ENCODE data around the gene COPG1. TPM values are rescaled to one million over a fixed set of nuclear protein-coding genes. Genes with fewer than 3 reads are reported as not detected.
A peak's percentile ranks its signal among the peaks of the same experiment; 100 is the strongest.

The COPG1 gene
- total RNA-seq, 1 donor from 2014 or later, result 267 TPM

DNA sequence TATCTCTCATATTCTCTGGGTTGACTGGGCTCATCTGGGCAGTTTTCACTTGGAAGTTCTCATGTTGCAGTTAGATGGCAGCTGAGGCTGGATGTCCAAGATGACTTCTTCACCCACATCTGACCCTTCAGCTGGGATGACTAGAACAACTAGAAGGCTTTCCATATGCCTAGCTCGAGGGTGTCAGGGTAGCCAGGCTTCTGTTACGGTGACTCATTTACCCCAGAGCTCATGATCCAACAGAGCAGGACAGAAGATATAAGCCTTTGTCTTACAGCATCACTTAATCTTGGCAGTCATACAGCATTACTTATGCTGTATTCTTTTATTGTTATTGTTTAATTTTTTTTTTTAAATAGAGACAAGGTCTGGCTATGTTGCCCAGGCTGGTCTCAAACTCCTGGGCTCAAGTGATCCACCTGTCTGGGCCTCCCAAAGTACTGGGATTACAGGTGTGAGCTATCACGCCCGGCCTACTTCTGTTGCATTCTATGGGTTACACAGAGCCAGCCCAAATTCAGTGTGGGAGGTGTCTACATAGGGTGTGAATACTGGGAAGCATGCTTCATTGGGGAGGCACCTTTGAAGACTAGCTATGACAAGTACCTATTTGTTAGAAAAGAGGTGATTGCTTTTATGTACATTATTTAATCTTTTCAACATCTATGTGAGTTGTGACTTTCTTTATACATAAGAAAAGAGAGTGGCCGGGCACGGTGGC is 40.0 kb downstream of the COPG1 start:
- Histone ChIP-seq H2AFZ (ENCODE audit: low read depth, low read length) (no peak overlapping the region), H3K27me3 (ENCODE audit: insufficient read depth, low read length) (no peaks in the 10 kb centered on the region), H3K4me2 (ENCODE audit: low read length) (no peak overlapping the region), H3K4me1 (ENCODE audit: insufficient read depth, low read length) (no peaks in the 10 kb centered on the region), H3K27ac (ENCODE audit: low read depth, low read length) (no peak overlapping the region), H3K9me3 (ENCODE audit: insufficient read depth, low read depth, low read length) (no peaks in the 10 kb centered on the region), H3K4me3 (ENCODE audit: insufficient read depth, low read depth, low read length) (no peak overlapping the region), H4K20me1 (ENCODE audit: insufficient read depth, low read length) (peaks cover 7% of the 10 kb centered on the region), H3K79me2 (ENCODE audit: insufficient read depth, low read length) (peaks cover 2% of the 10 kb centered on the region), H3K36me3 (ENCODE audit: insufficient read depth, low read length) (peaks cover 24% of the 10 kb centered on the region), H3K9ac (ENCODE audit: low read length) (no peak overlapping the region)
- Mint-ChIP-seq H3K27me3 (ENCODE audit: low read depth, unreplicated experiment) (no peaks in the 10 kb centered on the region), H3K4me1 (ENCODE audit: low read depth, unreplicated experiment) (no peaks in the 10 kb centered on the region), H3K36me3 (ENCODE audit: low read depth, unreplicated experiment) (peaks cover 8% of the 10 kb centered on the region), H3K27ac (ENCODE audit: unreplicated experiment) (no peak overlapping the region), H3K4me3 (ENCODE audit: unreplicated experiment) (no peak overlapping the region), H3K9me3 (ENCODE audit: unreplicated experiment) (no peaks in the 10 kb centered on the region)
- DNase-seq (ENCODE audit: low read depth), result peak; percentile 66
- no peak for TF ChIP-seq CTCF (IDR thresholded peaks at IDR 0.05; ENCODE audit: insufficient read depth, low read depth, low read length)
- TF ChIP-seq EZH2 (IDR thresholded peaks at IDR 0.05; ENCODE audit: insufficient read depth, low read length), result no peak
- FAIRE-seq, result no peak

- no peak overlapping the region for H3K4me3 Mint-ChIP-seq (ENCODE audit: unreplicated experiment)
- no peak overlapping the region for H2AFZ ChIP-seq (ENCODE audit: low read depth, low read length)
- no peak overlapping the region for H3K9ac ChIP-seq (ENCODE audit: low read length)
- H3K27me3 Mint-ChIP-seq (ENCODE audit: low read depth, unreplicated experiment), result no peaks in the 10 kb centered on the region
- TF ChIP-seq CTCF (IDR thresholded peaks at IDR 0.05; ENCODE audit: insufficient read depth, low read depth, low read length) (no peak), EZH2 (IDR thresholded peaks at IDR 0.05; ENCODE audit: insufficient read depth, low read length) (no peak)
- no peaks in the 10 kb centered on the region for H3K4me1 ChIP-seq (ENCODE audit: insufficient read depth, low read length)
- H3K27ac ChIP-seq (ENCODE audit: low read depth, low read length), result no peak overlapping the region
- peaks cover 21% of the 10 kb centered on the region for H3K36me3 ChIP-seq (ENCODE audit: insufficient read depth, low read length)
- H3K4me2 ChIP-seq (ENCODE audit: low read length), result no peak overlapping the region
- no peaks in the 10 kb centered on the region for H3K9me3 ChIP-seq (ENCODE audit: insufficient read depth, low read depth, low read length)
- H3K79me2 ChIP-seq (ENCODE audit: insufficient read depth, low read length), result peaks cover under 1% of the 10 kb centered on the region
- peaks cover 7% of the 10 kb centered on the region for H4K20me1 ChIP-seq (ENCODE audit: insufficient read depth, low read length)
- FAIRE-seq (no peak), DNase-seq (ENCODE audit: low read depth) (peak; percentile 54)
- no peak overlapping the region for H3K4me3 ChIP-seq (ENCODE audit: insufficient read depth, low read depth, low read length)
- H3K36me3 Mint-ChIP-seq (ENCODE audit: low read depth, unreplicated experiment), result peaks cover 12% of the 10 kb centered on the region
- H3K4me1 Mint-ChIP-seq (ENCODE audit: low read depth, unreplicated experiment), result no peaks in the 10 kb centered on the region
- H3K27me3 ChIP-seq (ENCODE audit: insufficient read depth, low read length), result no peaks in the 10 kb centered on the region
- H3K9me3 Mint-ChIP-seq (ENCODE audit: unreplicated experiment), result no peaks in the 10 kb centered on the region
- no peak overlapping the region for H3K27ac Mint-ChIP-seq (ENCODE audit: unreplicated experiment)
Measured at GRCh38 chr3:129291236-129291886, 42.0 kb downstream of the COPG1 start.

DNA sequence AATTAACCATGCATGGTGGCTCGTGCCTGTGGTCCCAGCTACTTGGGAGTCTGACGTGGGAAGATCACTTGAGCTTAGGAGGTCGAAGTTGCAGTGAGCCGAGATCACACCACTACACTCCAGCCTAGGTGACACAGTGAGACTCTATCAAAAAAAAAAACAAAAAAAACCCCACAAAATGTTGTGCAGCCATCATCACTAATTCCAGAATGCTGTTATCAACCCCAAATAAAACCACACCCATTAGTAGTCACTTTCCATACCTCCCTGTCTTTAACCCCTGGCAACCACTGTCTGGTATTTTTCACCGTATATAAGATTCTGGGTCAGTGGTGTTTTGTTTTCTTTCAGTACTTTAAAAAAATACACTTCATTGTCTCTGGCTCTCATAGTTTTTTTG is 45.9 kb downstream of the COPG1 start:
- Histone ChIP-seq H3K9me3 (ENCODE audit: insufficient read depth, low read depth, low read length) (no peaks in the 10 kb centered on the region), H3K36me3 (ENCODE audit: insufficient read depth, low read length) (peaks cover 19% of the 10 kb centered on the region), H3K79me2 (ENCODE audit: insufficient read depth, low read length) (no peaks in the 10 kb centered on the region), H3K4me1 (ENCODE audit: insufficient read depth, low read length) (no peaks in the 10 kb centered on the region), H3K27me3 (ENCODE audit: insufficient read depth, low read length) (no peaks in the 10 kb centered on the region), H3K4me3 (ENCODE audit: insufficient read depth, low read depth, low read length) (no peak overlapping the region), H3K9ac (ENCODE audit: low read length) (no peak overlapping the region), H3K4me2 (ENCODE audit: low read length) (no peak overlapping the region), H4K20me1 (ENCODE audit: insufficient read depth, low read length) (no peaks in the 10 kb centered on the region), H3K27ac (ENCODE audit: low read depth, low read length) (no peak overlapping the region), H2AFZ (ENCODE audit: low read depth, low read length) (no peak overlapping the region)
- Mint-ChIP-seq H3K4me1 (ENCODE audit: low read depth, unreplicated experiment) (no peaks in the 10 kb centered on the region), H3K9me3 (ENCODE audit: unreplicated experiment) (no peaks in the 10 kb centered on the region), H3K36me3 (ENCODE audit: low read depth, unreplicated experiment) (peaks cover 17% of the 10 kb centered on the region), H3K27ac (ENCODE audit: unreplicated experiment) (no peak overlapping the region), H3K27me3 (ENCODE audit: low read depth, unreplicated experiment) (no peaks in the 10 kb centered on the region), H3K4me3 (ENCODE audit: unreplicated experiment) (no peak overlapping the region)
- FAIRE-seq, result no peak
- TF ChIP-seq EZH2 (IDR thresholded peaks at IDR 0.05; ENCODE audit: insufficient read depth, low read length) (no peak), CTCF (IDR thresholded peaks at IDR 0.05; ENCODE audit: insufficient read depth, low read depth, low read length) (no peak)
- no peak for DNase-seq (ENCODE audit: low read depth)

Measured in astrocyte (in vitro differentiated cells and primary cell).